WTC11 (cell line): Measurements from ENCODE around the gene PSENEN. TPM values are rescaled to one million over a fixed set of nuclear protein-coding genes. Genes with fewer than 3 reads are reported as not detected.

Source experiments
- ATAC-seq: fragments of 200-7000 bp; cut with Tn5 transposase; 2 replicates; pipeline ENCODE4 v1.10.0; 2021; ENCODE audit warnings: mild to moderate bottlenecking, moderate library complexity
- CTCF ChIA-PET: fragments of 300-600 bp; sonication (Branson Sonifier 250); formaldehyde crosslinking; loops from one replicate; lab custom pipeline; 2021; ENCODE audit warnings: antibody characterized with exemption; lab: Charles Lee
- POLR2A ChIA-PET: fragments of 350-600 bp; sonication (Branson Sonifier 250); formaldehyde crosslinking; loops from one replicate; lab custom pipeline; 2021; ENCODE audit warnings: antibody characterized with exemption; lab: Charles Lee
- DNase-seq: peaks from one replicate; pipeline ENCODE4 v3.0.0; 2021; ENCODE audit warnings: low spot score
- H3K27ac Mint-ChIP-seq: 2 replicates; pipeline ENCODE4 v1.8.0; 2021; ENCODE audit warnings: mixed read lengths
- H3K27me3 Mint-ChIP-seq: 2 replicates; pipeline ENCODE4 v1.8.0; 2021; ENCODE audit warnings: low read depth, mild to moderate bottlenecking, moderate library complexity, mixed read lengths
- H3K36me3 Mint-ChIP-seq: 2 replicates; pipeline ENCODE4 v1.8.0; 2021; ENCODE audit warnings: mixed read lengths
- H3K4me1 Mint-ChIP-seq: 2 replicates; pipeline ENCODE4 v1.8.0; 2022; ENCODE audit warnings: mixed read lengths
- H3K4me3 Mint-ChIP-seq: 2 replicates; pipeline ENCODE4 v1.8.0; 2021; ENCODE audit warnings: mild to moderate bottlenecking, moderate library complexity, mixed read lengths
- H3K9me3 Mint-ChIP-seq: 2 replicates; pipeline ENCODE4 v1.8.0; 2021; ENCODE audit warnings: mixed read lengths
- E2F5 ChIP-seq: sonication (generic); formaldehyde crosslinking; IDR thresholded peaks from 2 replicates; pipeline ENCODE4 v1.8.1; 2022; ENCODE audit warnings: mild to moderate bottlenecking, moderate library complexity, missing genetic modification reagents
- FOXJ3 ChIP-seq: sonication (generic); formaldehyde crosslinking; IDR thresholded peaks from 2 replicates; pipeline ENCODE4 v1.9.0; 2021; ENCODE audit warnings: missing genetic modification reagents, mild to moderate bottlenecking, borderline replicate concordance
- FOXK1 ChIP-seq: sonication (generic); formaldehyde crosslinking; IDR thresholded peaks from 2 replicates; pipeline ENCODE4 v1.8.0; 2022; ENCODE audit warnings: mild to moderate bottlenecking, moderate library complexity, missing genetic modification reagents
- MYBL2 ChIP-seq: sonication (generic); formaldehyde crosslinking; IDR thresholded peaks from 2 replicates; pipeline ENCODE4 v1.8.1; 2023; ENCODE audit warnings: mild to moderate bottlenecking, moderate library complexity, missing genetic modification reagents
- SMAD4 ChIP-seq: sonication (generic); formaldehyde crosslinking; IDR thresholded peaks from 2 replicates; pipeline ENCODE4 v1.8.0; 2022; ENCODE audit warnings: mild to moderate bottlenecking, missing genetic modification reagents
- TCF7 ChIP-seq: sonication (generic); formaldehyde crosslinking; IDR thresholded peaks from 2 replicates; pipeline ENCODE4 v1.8.0; 2022; ENCODE audit warnings: mild to moderate bottlenecking, low read depth, missing genetic modification reagents, moderate library complexity
- ZNF281 ChIP-seq: sonication (generic); formaldehyde crosslinking; IDR thresholded peaks from 2 replicates; pipeline ENCODE4 v1.8.0; 2023; ENCODE audit warnings: mild to moderate bottlenecking, missing genetic modification reagents
- total RNA-seq: library from RNA; stranded (reverse); gene quantifications from 3 replicates; pipeline ENCODE4 v1.2.3, GENCODE V29; 2021
- TF ChIP-seq, protein P1 (sequence below): sonication (generic); formaldehyde crosslinking; IDR thresholded peaks from 2 replicates; pipeline ENCODE4 v1.8.1; 2023; ENCODE audit warnings: mild to moderate bottlenecking, moderate library complexity, missing genetic modification reagents
- TF ChIP-seq, protein P2 (sequence below): sonication (generic); formaldehyde crosslinking; IDR thresholded peaks from 2 replicates; pipeline ENCODE4 v1.8.0; 2022; ENCODE audit warnings: missing genetic modification reagents
- TF ChIP-seq, protein P3 (sequence below): sonication (generic); formaldehyde crosslinking; IDR thresholded peaks from 2 replicates; pipeline ENCODE4 v1.8.0; 2023; ENCODE audit warnings: missing genetic modification reagents, mild to moderate bottlenecking, borderline replicate concordance

Gene PSENEN
- total RNA-seq, 1 experiment from 2014 or later = 80.3 TPM

- H3K4me3 Mint-ChIP-seq = no peak overlapping the region
- peaks cover 36% of the 10 kb centered on the region for H3K4me1 Mint-ChIP-seq
- TF ChIP-seq, protein P1, sequence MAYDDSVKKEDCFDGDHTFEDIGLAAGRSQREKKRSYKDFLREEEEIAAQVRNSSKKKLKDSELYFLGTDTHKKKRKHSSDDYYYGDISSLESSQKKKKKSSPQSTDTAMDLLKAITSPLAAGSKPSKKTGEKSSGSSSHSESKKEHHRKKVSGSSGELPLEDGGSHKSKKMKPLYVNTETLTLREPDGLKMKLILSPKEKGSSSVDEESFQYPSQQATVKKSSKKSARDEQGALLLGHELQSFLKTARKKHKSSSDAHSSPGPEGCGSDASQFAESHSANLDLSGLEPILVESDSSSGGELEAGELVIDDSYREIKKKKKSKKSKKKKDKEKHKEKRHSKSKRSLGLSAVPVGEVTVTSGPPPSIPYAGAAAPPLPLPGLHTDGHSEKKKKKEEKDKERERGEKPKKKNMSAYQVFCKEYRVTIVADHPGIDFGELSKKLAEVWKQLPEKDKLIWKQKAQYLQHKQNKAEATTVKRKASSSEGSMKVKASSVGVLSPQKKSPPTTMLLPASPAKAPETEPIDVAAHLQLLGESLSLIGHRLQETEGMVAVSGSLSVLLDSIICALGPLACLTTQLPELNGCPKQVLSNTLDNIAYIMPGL (CRISPR knock-in tag) = no peak
- no peak for TF ChIP-seq SMAD4 (CRISPR knock-in tag)
- no peak for TF ChIP-seq FOXJ3 (CRISPR knock-in tag)
- no peak for TF ChIP-seq TCF7
- no peak for TF ChIP-seq MYBL2
- TF ChIP-seq E2F5 (CRISPR knock-in tag) = no peak
- no peak for TF ChIP-seq ZNF281 (CRISPR knock-in tag)
- TF ChIP-seq, all 79 proteins: peak for 0
- ATAC-seq (no peak), DNase-seq (no peak)
- Mint-ChIP-seq H3K27ac (no peak overlapping the region), H3K27me3 (peaks cover 30% of the 10 kb centered on the region), H3K9me3 (no peaks in the 10 kb centered on the region), H3K36me3 (peaks cover 5% of the 10 kb centered on the region; the same call in 1 of the 2 replicates)
- ChIA-PET POLR2A (interaction anchor here (0.6 to 0.7 kb wide), 2 partner anchors 25 to 86 kb away, joined by 3 read pairs; partner anchors contain the start of gene LIN37), CTCF (no interaction called here)
Observed at GRCh38 chr19:35773020-35773806, 27.8 kb downstream of the PSENEN start.

GRCh38 chr19:35774274-35775045, 29.0 kb downstream of the PSENEN start:
- Mint-ChIP-seq H3K27me3 (peaks cover 30% of the 10 kb centered on the region), H3K4me1 (peaks cover 30% of the 10 kb centered on the region), H3K27ac (no peak overlapping the region), H3K4me3 (peak overlapping the region; percentile 53), H3K9me3 (no peaks in the 10 kb centered on the region), H3K36me3 (no peaks in the 10 kb centered on the region)
- TF ChIP-seq FOXK1 (CRISPR knock-in tag) = no peak
- TF ChIP-seq, protein P2, sequence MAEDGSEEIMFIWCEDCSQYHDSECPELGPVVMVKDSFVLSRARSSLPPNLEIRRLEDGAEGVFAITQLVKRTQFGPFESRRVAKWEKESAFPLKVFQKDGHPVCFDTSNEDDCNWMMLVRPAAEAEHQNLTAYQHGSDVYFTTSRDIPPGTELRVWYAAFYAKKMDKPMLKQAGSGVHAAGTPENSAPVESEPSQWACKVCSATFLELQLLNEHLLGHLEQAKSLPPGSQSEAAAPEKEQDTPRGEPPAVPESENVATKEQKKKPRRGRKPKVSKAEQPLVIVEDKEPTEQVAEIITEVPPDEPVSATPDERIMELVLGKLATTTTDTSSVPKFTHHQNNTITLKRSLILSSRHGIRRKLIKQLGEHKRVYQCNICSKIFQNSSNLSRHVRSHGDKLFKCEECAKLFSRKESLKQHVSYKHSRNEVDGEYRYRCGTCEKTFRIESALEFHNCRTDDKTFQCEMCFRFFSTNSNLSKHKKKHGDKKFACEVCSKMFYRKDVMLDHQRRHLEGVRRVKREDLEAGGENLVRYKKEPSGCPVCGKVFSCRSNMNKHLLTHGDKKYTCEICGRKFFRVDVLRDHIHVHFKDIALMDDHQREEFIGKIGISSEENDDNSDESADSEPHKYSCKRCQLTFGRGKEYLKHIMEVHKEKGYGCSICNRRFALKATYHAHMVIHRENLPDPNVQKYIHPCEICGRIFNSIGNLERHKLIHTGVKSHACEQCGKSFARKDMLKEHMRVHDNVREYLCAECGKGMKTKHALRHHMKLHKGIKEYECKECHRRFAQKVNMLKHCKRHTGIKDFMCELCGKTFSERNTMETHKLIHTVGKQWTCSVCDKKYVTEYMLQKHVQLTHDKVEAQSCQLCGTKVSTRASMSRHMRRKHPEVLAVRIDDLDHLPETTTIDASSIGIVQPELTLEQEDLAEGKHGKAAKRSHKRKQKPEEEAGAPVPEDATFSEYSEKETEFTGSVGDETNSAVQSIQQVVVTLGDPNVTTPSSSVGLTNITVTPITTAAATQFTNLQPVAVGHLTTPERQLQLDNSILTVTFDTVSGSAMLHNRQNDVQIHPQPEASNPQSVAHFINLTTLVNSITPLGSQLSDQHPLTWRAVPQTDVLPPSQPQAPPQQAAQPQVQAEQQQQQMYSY = no peak
- TF ChIP-seq, protein P3, sequence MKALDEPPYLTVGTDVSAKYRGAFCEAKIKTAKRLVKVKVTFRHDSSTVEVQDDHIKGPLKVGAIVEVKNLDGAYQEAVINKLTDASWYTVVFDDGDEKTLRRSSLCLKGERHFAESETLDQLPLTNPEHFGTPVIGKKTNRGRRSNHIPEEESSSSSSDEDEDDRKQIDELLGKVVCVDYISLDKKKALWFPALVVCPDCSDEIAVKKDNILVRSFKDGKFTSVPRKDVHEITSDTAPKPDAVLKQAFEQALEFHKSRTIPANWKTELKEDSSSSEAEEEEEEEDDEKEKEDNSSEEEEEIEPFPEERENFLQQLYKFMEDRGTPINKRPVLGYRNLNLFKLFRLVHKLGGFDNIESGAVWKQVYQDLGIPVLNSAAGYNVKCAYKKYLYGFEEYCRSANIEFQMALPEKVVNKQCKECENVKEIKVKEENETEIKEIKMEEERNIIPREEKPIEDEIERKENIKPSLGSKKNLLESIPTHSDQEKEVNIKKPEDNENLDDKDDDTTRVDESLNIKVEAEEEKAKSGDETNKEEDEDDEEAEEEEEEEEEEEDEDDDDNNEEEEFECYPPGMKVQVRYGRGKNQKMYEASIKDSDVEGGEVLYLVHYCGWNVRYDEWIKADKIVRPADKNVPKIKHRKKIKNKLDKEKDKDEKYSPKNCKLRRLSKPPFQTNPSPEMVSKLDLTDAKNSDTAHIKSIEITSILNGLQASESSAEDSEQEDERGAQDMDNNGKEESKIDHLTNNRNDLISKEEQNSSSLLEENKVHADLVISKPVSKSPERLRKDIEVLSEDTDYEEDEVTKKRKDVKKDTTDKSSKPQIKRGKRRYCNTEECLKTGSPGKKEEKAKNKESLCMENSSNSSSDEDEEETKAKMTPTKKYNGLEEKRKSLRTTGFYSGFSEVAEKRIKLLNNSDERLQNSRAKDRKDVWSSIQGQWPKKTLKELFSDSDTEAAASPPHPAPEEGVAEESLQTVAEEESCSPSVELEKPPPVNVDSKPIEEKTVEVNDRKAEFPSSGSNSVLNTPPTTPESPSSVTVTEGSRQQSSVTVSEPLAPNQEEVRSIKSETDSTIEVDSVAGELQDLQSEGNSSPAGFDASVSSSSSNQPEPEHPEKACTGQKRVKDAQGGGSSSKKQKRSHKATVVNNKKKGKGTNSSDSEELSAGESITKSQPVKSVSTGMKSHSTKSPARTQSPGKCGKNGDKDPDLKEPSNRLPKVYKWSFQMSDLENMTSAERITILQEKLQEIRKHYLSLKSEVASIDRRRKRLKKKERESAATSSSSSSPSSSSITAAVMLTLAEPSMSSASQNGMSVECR (CRISPR knock-in tag) = no peak
- CTCF ChIA-PET = interaction anchor here (2.5 kb wide), 1 partner anchor 10 kb away, joined by 11 read pairs; no protein-coding TSS in a partner anchor
- POLR2A ChIA-PET = interaction anchor here (0.6 to 0.7 kb wide), 2 partner anchors 34 to 131 kb away, joined by 4 to 6 read pairs; no protein-coding TSS in a partner anchor
- DNase-seq = no peak
- ATAC-seq = no peak
